Heart left ventricle (tissue), 13 donors: ENCODE measurements around the gene FLNB.

ENCODE experiments used
- CTCF ChIP-seq, 12 donors: fragments of 200-600 bp; sonication (generic) in 4 of 12; IDR thresholded peaks; one replicate each; pipeline versions ENCODE4 v1.5.0 to v1.8.0; 2018 to 2022; ENCODE audit warnings: antibody characterized with exemption in 12 of 12, mild to moderate bottlenecking in 5 of 12
- POLR2A ChIP-seq, 2 donors: fragments of 450-650 bp; IDR thresholded peaks; one replicate each; pipeline ENCODE4 v1.6.1; 2017; ENCODE audit warnings: antibody characterized with exemption in 2 of 2, mild to moderate bottlenecking in 2 of 2, moderate library complexity in 2 of 2
- donor health status: ischemic (EF 13 %, LVEDD 7.1; RV severe dilation, severe dysfunction).
- donor health status: DM: no; HTN: yes; CAD: no.
- donor health status: DM: no; HTN: no; CAD: no.
- donor health status: ischemic (EF 25% LVEDD 6.9; RV normal size, moderate dysfunction).
- donor health status: ischemic (EF 25% LVEDD 5.7; RV mildly dilated, moderate dysfunction).
- donor health status: ischemic (EF 35%, LVEDD 5.7; RV mildly dilated, moderate dysfunction).
- donor health status: nonischemic (EF 11% LVEDD 7.7; RV severe dilation, severe dysfunction).
- donor health status: DM: yes; HTN: yes; CAD: no.
- donor health status: PGD.
- donor health status: ischemic (EF 29% LVEDD 5.4; RV normal size, mild dysfunction).
- donor health status: nonischemic (EF 23%, LVEDD 6.1; RV moderate dilation, normal function).

- TF ChIP-seq CTCF (IDR thresholded peaks at IDR 0.05) (no peak), POLR2A (IDR thresholded peaks at IDR 0.05) (no peak)
Measured at GRCh38 chr3:58158442-58159153, 150.4 kb downstream of the FLNB start.
